Liver (tissue), 9 donors: ENCODE results near the gene ANGPT4. TPM values are rescaled to one million over a fixed set of nuclear protein-coding genes. Genes with fewer than 3 reads are reported as not detected.

ENCODE experiments used
- DNase-seq: peaks from one replicate; pipeline ENCODE4 v3.0.0-alpha.2; 2017; ENCODE audit warnings: low spot score
- H3K27ac ChIP-seq, 2 donors: one replicate each; pipeline ENCODE4 v1.7.0; 2013; ENCODE audit warnings: inconsistent platforms in 2 of 2, low read length in 2 of 2, control low read depth in 1 of 2, low read depth in 1 of 2, mild to moderate bottlenecking in 1 of 2
- H3K27me3 ChIP-seq, 4 donors: one replicate each; pipeline versions ENCODE4 v1.6.1 to v1.7.0; 2013; ENCODE audit warnings: low read length in 3 of 4, inconsistent platforms in 1 of 4, mild to moderate bottlenecking in 1 of 4, moderate library complexity in 1 of 4; ENCODE audit not compliant: control insufficient read depth in 4 of 4, insufficient read depth in 4 of 4
- H3K36me3 ChIP-seq, 4 donors: one replicate each; pipeline versions ENCODE4 v1.6.1 to v1.7.0; 2013; ENCODE audit warnings: low read length in 3 of 4, mild to moderate bottlenecking in 3 of 4, low read depth in 1 of 4, moderate library complexity in 1 of 4; ENCODE audit not compliant: control insufficient read depth in 4 of 4, insufficient read depth in 3 of 4
- H3K4me1 ChIP-seq, 4 donors: one replicate each; pipeline versions ENCODE4 v1.6.1 to v1.7.0; 2013; ENCODE audit warnings: low read length in 3 of 4, mild to moderate bottlenecking in 3 of 4, moderate library complexity in 1 of 4; ENCODE audit not compliant: control insufficient read depth in 4 of 4, insufficient read depth in 4 of 4
- H3K4me3 ChIP-seq, 3 donors: one replicate each; pipeline versions ENCODE4 v1.6.1 to v1.7.0; 2013; ENCODE audit warnings: low read length in 3 of 3, control low read depth in 1 of 3, low read depth in 1 of 3, mild to moderate bottlenecking in 1 of 3
- H3K9ac ChIP-seq, 2 donors: one replicate each; pipeline ENCODE4 v1.7.0; 2013; ENCODE audit warnings: low read length in 2 of 2, mild to moderate bottlenecking in 2 of 2, moderate library complexity in 2 of 2, control low read depth in 1 of 2, low read depth in 1 of 2
- H3K9me3 ChIP-seq, 4 donors: one replicate each; pipeline versions ENCODE4 v1.6.1 to v1.7.0; 2013; ENCODE audit warnings: low read length in 3 of 4; ENCODE audit not compliant: control insufficient read depth in 4 of 4
- EGR1 ChIP-seq, 2 donors: IDR thresholded peaks; 2 replicates each; pipeline ENCODE4 v1.6.1; 2016 to 2018; ENCODE audit warnings: antibody characterized with exemption in 2 of 2, low read depth in 2 of 2
- FOXA1 ChIP-seq: IDR thresholded peaks from 2 replicates; pipeline ENCODE4 v1.6.1; 2016; ENCODE audit warnings: antibody characterized with exemption
- FOXA2 ChIP-seq: IDR thresholded peaks from 2 replicates; pipeline ENCODE4 v1.6.1; 2016; ENCODE audit warnings: antibody characterized with exemption
- GABPA ChIP-seq, 2 donors: IDR thresholded peaks in 1 of 2; conservative IDR thresholded peaks in 1 of 2; 2 replicates each; pipeline ENCODE4 v1.6.1; 2016; ENCODE audit warnings: antibody characterized with exemption in 2 of 2, mild to moderate bottlenecking in 1 of 2, moderate library complexity in 1 of 2
- HNF4A ChIP-seq, 2 donors: conservative IDR thresholded peaks; 2 replicates each; pipeline ENCODE4 v1.6.1; 2016; ENCODE audit warnings: antibody characterized with exemption in 2 of 2, mild to moderate bottlenecking in 2 of 2
- HNF4G ChIP-seq: IDR thresholded peaks from 2 replicates; pipeline ENCODE4 v1.6.1; 2016; ENCODE audit warnings: antibody characterized with exemption
- JUND ChIP-seq, 2 donors: IDR thresholded peaks; 2 replicates each; pipeline ENCODE4 v1.6.1; 2016; ENCODE audit warnings: antibody characterized with exemption in 2 of 2
- MAX ChIP-seq: IDR thresholded peaks from 2 replicates; pipeline ENCODE4 v1.6.1; 2016; ENCODE audit warnings: antibody characterized with exemption
- NR2F2 ChIP-seq: IDR thresholded peaks from 2 replicates; pipeline ENCODE4 v1.6.1; 2016; ENCODE audit warnings: antibody characterized with exemption
- RAD21 ChIP-seq, 2 donors: IDR thresholded peaks; 2 replicates each; pipeline ENCODE4 v1.6.1; 2016; ENCODE audit warnings: antibody characterized with exemption in 2 of 2, mild to moderate bottlenecking in 2 of 2
- REST ChIP-seq: IDR thresholded peaks from 2 replicates; pipeline ENCODE4 v1.6.1; 2016; ENCODE audit warnings: antibody characterized with exemption, mild to moderate bottlenecking
- RXRA ChIP-seq, 2 donors: IDR thresholded peaks; 2 replicates each; pipeline ENCODE4 v1.6.1; 2017 to 2018; ENCODE audit warnings: antibody characterized with exemption in 2 of 2, mild to moderate bottlenecking in 1 of 2
- SP1 ChIP-seq: IDR thresholded peaks from 2 replicates; pipeline ENCODE4 v1.6.1; 2018; ENCODE audit warnings: antibody characterized with exemption, mild to moderate bottlenecking
- TAF1 ChIP-seq: conservative IDR thresholded peaks from 2 replicates; pipeline ENCODE4 v1.6.1; 2016; ENCODE audit warnings: antibody characterized with exemption, mild to moderate bottlenecking
- ZBTB33 ChIP-seq: IDR thresholded peaks from 2 replicates; pipeline ENCODE4 v1.6.1; 2016; ENCODE audit warnings: antibody characterized with exemption
- WGBS: extraction: QIAGEN DNeasy Blood & Tissue Kit; methylation state at CpG from one replicate; pipeline ENCODE4 v1.1.7; 2013; 5-methylcytosine and 5-hydroxymethylcytosine counted together
- polyA plus RNA-seq, 2 donors: library from polyadenylated mRNA; stranded (reverse) in 1 of 2; unstranded in 1 of 2; fragments of 200-250 nt in 1 of 2; fragments of >200 nt in 1 of 2; fragmentation: Nextera tagmentation in 1 of 2; extraction: Ambion mirVana in 1 of 2; gene quantifications; one replicate each; pipeline versions ENCODE4 v1.2.1 to v1.2.3, GENCODE V29; 2013 to 2015
- total RNA-seq, 2 donors: library from RNA; depleted of rRNA; stranded (reverse); fragments of >200 nt; gene quantifications; one replicate each; pipeline ENCODE4 v1.2.3, GENCODE V29; 2014
- TF ChIP-seq, protein P1 (sequence below): fragments of 150-350 bp; IDR thresholded peaks from 2 replicates; pipeline ENCODE4 v1.5.1; 2017; ENCODE audit warnings: improper control_type of control experiment, low read depth, low read length; ENCODE audit not compliant: missing input control
- donor health status: healthy.
- donor health status: healthy.
- donor health status: healthy.
- donor health status: healthy.
- donor health status: healthy.

Gene ANGPT4
- total and polyA plus RNA-seq, 4 donors, result 0.05 to 0.13 (median 0.08) TPM

DNA sequence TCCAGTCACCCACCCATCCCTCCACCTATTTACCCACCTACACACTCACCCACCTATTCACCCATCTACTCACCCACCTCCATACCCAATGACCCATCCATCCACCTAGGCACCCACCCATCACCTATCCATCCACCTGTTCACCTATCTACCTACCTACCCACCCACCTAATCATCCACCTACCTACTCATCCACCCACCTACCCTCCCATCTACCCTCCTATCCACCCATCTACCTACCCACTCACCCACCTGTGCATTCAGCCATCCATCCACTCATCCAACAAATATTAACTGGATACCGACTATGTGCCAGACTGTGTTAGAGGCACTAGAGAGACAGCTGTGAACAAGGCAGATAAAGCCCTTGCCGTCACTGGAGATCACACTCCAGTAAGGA is 45.6 kb upstream of the ANGPT4 start:
- H3K27me3 ChIP-seq, result no peaks in the 10 kb centered on the region
- WGBS, result 53% methylated on average over 2 of the region's 2 CpGs
- H3K4me3 ChIP-seq, result no peak overlapping the region
- no peak for TF ChIP-seq FOXA2
- no peak for TF ChIP-seq HNF4A (conservative IDR thresholded peaks at IDR 0.05)
- no peak for TF ChIP-seq RXRA (IDR thresholded peaks at IDR 0.05)
- DNase-seq, result no peak
- H3K9ac ChIP-seq, result no peak overlapping the region
- H3K36me3 ChIP-seq, result no peaks in the 10 kb centered on the region
- H3K9me3 ChIP-seq, result no peaks in the 10 kb centered on the region
- no peaks in the 10 kb centered on the region for H3K4me1 ChIP-seq
- no peak overlapping the region for H3K27ac ChIP-seq

GRCh38 chr20:959996-960615 is 44.0 kb upstream of the ANGPT4 start:
- Histone ChIP-seq H3K9me3 (no peaks in the 10 kb centered on the region), H3K4me3 (no peak overlapping the region), H3K27me3 (peaks cover 0 to 7% (median 0%) of the 10 kb centered on the region in 4 donors), H3K27ac (no peak overlapping the region), H3K4me1 (peaks cover 0 to 4% (median 0%) of the 10 kb centered on the region in 4 donors), H3K9ac (no peak overlapping the region), H3K36me3 (no peaks in the 10 kb centered on the region)
- no peak for DNase-seq
- TF ChIP-seq RXRA (IDR thresholded peaks at IDR 0.05), result no peak
- TF ChIP-seq, protein P1, sequence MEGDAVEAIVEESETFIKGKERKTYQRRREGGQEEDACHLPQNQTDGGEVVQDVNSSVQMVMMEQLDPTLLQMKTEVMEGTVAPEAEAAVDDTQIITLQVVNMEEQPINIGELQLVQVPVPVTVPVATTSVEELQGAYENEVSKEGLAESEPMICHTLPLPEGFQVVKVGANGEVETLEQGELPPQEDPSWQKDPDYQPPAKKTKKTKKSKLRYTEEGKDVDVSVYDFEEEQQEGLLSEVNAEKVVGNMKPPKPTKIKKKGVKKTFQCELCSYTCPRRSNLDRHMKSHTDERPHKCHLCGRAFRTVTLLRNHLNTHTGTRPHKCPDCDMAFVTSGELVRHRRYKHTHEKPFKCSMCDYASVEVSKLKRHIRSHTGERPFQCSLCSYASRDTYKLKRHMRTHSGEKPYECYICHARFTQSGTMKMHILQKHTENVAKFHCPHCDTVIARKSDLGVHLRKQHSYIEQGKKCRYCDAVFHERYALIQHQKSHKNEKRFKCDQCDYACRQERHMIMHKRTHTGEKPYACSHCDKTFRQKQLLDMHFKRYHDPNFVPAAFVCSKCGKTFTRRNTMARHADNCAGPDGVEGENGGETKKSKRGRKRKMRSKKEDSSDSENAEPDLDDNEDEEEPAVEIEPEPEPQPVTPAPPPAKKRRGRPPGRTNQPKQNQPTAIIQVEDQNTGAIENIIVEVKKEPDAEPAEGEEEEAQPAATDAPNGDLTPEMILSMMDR, result no peak
- TF ChIP-seq RAD21 (IDR thresholded peaks at IDR 0.05), result no peak
- 75% methylated on average over 16 of the region's 16 CpGs for WGBS

- Histone ChIP-seq H3K36me3 (no peaks in the 10 kb centered on the region), H3K9me3 (no peaks in the 10 kb centered on the region), H3K27ac (no peak overlapping the region), H3K9ac (no peak overlapping the region), H3K27me3 (peaks cover 0 to 8% (median 0%) of the 10 kb centered on the region in 4 donors), H3K4me1 (peaks cover 0 to 4% (median 0%) of the 10 kb centered on the region in 4 donors), H3K4me3 (no peak overlapping the region)
- WGBS, result 54% methylated on average over 19 of the region's 19 CpGs
- DNase-seq, result no peak
- TF ChIP-seq HNF4G, result no peak
- TF ChIP-seq, protein P1, result no peak
- no peak for TF ChIP-seq EGR1 (IDR thresholded peaks at IDR 0.05; ENCODE audit: low read depth in 2 of 2)
- no peak for TF ChIP-seq REST
- no peak for TF ChIP-seq GABPA (IDR thresholded peaks at IDR 0.05 in 1 of 2, conservative IDR thresholded peaks at IDR 0.05 in 1 of 2)
- TF ChIP-seq RAD21 (IDR thresholded peaks at IDR 0.05), result no peak
- no peak for TF ChIP-seq FOXA1
- no peak for TF ChIP-seq TAF1
- no peak for TF ChIP-seq JUND (IDR thresholded peaks at IDR 0.05)
- no peak for TF ChIP-seq MAX
- TF ChIP-seq HNF4A (conservative IDR thresholded peaks at IDR 0.05), result no peak
- no peak for TF ChIP-seq SP1
- no peak for TF ChIP-seq RXRA (IDR thresholded peaks at IDR 0.05)
- TF ChIP-seq ZBTB33, result no peak
- TF ChIP-seq NR2F2, result no peak
Observed at GRCh38 chr20:958936-959815, 43.0 kb upstream of the ANGPT4 start.
